Activated CD4-positive, CD25-positive, alpha-beta regulatory T cell treated with anti-CD3 and anti-CD28 coated beads, Interleukin-2, amount 50 U/mL, for 16 hours (primary cell): Measurements from ENCODE around the gene COX15.
"Not testable (repeated sequence)": the region's sequence is repeated elsewhere in the genome, so short reads cannot be mapped to it uniquely, and the experiment has no call there.

ENCODE experiments used
- DNase-seq: peaks from one replicate; pipeline ENCODE4 v3.0.0-alpha.2; 2020; ENCODE audit warnings: low read depth, low spot score

COX15 gene

DNA sequence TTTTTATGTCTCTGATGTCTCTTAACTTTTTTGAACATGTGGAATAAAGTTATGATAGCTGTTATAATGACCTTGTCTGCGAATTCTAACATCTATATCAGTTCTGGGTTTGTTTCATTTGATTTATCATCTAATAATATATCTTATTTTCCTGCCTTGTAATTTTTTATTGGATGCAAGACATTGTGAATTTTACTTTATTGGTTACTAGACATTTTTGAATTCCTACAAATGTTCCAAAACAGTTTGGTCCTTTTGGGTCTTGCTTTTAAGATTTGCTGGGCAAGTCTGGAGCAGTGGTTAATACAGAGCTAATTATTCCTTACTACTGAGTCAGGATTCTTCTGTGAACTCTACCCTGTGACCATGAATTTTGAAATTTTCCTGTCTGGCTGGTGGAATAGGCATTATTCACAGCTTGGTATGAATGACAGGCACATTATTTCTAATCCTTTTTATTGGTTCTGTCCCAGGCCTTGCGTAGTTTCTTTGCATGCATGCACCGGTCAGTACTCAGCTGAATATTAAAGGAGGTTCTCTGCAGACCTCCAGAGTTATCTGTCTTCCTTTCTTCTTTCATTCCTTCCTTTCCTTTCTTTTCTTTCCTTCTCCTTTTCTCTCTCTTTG, 9.1 kb upstream of the COX15 start:
- DNase-seq = no peak

DNA sequence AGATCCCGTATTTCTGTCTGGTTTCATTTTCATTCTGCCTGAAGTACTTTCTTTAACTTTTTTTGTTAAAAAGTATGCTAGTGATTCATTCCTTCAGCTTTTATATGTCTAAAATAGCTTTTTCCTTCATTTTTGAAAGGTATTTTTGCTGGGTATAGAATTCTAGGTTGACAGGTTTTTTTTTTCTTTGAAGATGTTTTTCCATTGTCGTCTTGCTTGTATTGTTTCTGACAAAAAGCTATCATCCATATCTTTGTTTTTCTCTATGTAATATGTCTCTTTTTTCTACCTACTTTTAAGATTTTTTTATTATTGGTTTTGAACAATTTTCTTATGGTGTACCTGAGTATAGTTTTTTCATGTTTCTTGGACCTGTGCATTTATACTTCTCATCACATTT, 8.3 kb upstream of the COX15 start:
- DNase-seq = no peak

DNA sequence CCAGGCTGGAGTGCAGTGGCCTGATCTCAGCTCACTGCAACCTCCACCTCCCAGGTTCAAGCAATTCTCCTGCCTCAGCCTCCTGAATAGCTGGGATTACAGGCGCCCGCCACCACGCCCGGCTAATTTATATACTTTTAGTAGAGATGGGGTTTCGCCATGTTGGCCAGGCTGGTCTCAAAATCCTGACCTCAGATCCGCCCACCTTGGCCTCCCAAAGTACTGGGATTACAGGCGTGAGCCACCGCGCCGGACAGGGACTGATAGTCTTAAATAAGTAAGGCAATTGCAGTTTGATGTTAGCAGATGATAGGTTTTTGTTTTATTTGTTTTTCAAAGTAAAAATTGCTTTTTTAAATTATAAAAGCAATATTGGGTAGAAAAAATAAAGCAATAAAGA, 2.2 kb upstream of the COX15 start:
- not testable (repeated sequence) for DNase-seq

DNA sequence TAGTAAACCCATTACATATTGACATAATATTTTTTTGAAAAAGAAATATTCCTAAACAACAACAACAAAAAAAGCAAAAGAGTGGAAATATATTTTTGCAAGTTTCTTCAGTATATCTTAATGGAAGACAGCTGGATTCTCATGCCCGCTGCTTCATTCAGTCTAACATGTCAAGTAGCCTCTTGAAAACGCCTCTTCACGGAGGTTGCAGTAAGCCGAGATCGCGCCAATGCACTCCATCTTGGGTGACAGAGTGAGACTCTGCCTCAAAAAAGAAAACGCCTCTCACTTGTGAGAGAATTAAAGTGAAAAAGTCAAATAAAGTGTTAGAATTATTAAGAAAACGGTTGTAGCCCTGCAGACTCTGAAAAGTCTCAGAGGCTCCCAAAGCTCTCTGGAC, 1.4 kb upstream of the COX15 start:
- no peak for DNase-seq

DNA sequence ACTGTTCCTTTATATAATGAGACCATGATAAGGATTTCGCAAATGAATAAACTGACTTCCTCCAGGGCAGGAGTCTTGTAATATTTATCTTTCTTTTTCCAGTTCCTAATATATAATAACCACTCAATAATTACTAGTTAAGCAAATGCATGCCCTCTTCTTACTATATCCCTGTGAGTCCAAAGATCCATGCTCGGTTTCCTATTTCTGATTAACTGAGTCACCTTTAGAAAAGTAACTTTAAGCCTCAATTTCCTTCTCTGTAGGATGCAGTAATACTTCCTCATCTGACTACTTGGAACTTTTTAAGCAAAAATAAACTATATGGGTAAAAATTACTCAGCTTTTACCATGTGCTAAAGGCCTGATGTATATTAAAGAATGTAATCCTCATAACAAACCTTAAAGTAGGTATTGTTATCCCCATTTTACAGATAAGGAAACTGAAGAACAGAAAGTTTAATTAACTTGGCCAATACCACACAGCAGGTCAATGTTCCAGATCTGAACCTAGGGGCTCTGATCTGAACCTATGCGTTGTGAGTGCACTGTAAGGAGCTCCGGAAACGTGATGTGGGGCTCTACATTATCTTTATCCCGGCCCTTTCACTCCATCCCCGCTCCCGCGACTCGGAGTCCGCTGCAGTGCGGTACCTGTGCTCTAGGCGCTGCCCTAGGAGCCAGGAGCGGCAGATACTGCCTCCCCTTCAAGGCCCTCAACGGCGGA, 458 bp downstream of the COX15 start:
- no peak for DNase-seq

DNA sequence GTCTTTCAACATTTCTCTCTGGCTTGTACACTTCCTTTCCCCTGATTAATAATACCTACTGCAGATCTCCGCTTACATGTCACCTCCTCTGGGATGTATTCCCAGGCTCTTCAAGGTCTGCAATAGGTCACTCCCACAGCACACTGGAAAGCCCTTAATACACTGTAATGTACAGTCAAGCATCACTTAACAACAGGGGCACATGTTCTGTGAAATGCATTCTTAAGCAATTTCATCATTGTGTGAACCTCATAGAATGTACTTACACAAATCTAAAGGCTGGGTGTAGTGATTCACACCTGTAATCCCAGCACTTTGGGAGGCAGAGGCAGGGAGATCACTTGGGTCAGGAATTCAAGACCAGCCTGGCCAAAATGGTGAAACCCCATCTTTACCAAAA, 1.9 kb downstream of the COX15 start:
- DNase-seq = no peak

DNA sequence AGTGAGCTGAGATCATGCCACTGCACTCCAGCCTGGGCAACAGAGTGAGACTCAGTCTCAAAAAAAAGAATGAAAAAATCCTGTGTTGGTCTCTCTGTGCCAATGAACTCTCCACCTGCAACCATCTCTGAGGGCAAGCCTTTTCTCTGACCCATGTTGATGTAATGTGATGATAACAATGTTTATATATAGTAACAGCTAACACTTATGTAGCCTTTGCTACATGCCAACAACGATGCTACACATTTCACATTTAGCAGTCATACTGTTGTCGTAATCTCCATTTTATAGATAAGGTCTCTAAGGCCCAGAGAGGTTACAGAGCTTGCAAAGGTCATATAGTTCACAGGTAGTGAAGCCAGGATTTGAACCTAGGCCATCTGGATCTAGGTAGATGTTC, 11.5 kb downstream of the COX15 start:
- no peak for DNase-seq

DNA sequence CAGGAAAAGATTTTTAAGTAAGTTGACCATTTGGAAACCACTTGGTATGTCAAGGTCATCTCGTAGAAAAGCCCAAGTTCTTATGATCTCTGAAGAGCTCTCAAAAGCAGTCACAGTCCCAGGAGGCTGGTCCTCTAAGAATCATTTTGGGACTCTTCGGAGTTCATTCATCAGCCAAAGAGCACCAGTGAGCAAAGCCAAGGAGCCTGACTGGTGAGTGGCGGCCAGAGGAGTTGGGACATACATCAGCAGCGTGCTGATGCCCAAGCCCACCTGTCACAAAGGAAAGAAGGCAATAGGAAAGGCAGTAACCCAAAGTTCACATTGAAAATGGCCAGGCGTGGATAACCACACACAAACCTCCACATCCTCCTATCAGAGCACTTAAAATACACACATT, 17.5 kb downstream of the COX15 start:
- no peak for DNase-seq

DNA sequence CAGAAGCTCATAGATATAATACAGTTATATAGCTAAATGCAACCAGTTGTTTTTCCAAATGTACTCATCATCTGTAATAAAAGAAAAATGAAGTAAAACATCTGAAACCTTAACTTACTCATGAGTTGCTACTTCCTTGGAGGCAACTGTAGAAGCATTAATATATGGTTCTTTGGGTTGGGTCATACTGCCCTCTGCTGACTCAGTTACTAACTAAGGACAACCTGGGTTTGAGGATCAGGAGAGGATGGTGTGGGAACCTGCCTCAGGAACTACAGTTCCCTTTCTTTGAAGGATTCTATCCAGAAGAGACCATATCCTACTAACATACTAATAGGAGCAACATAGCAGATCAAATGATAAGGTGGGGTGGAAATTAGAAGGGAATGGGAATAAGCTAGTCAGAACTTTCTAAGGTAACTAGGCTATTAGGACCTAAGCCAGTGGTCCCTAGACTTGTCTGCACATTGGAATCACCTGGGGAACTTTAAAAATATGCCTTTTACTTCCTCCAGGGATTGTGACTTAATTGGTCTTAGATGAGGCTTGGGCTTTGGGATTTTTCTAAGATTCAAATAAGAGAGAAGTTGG, 20.7 kb downstream of the COX15 start:
- no peak for DNase-seq

DNA sequence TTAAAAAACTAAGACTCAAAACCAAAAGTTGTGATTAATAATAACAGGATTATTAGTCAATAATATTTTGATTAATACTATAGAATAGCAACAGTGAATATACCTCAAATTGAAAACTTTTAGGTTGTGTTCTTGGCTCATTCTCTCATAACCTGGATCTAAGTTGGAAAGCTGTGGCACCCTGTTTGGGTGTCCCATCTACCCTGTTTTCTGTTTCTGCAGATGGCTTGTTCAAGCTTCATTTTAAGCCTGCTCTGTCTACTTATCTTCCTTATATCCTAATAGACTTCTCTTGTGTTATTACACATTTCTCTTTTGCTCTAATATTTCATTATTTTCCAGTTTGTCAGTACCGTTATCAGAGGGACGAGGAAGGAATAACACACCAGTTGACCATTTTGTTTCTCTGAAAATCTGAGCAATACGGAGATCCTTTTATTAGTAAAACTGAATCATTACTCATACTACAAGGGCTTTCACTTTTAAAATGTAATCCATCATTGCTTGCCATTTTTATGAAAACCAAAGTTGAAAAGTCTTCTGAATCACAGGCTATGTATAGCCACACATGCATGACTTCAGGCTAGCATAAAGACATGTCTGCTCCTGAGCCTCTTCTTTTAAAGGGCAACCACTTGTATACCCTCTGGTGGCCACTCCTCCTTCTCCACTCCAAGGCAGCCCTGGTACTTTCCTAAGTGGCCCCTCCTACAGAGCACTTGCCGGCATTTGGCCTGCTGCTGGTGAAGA, 22.3 kb downstream of the COX15 start:
- DNase-seq = no peak

DNA sequence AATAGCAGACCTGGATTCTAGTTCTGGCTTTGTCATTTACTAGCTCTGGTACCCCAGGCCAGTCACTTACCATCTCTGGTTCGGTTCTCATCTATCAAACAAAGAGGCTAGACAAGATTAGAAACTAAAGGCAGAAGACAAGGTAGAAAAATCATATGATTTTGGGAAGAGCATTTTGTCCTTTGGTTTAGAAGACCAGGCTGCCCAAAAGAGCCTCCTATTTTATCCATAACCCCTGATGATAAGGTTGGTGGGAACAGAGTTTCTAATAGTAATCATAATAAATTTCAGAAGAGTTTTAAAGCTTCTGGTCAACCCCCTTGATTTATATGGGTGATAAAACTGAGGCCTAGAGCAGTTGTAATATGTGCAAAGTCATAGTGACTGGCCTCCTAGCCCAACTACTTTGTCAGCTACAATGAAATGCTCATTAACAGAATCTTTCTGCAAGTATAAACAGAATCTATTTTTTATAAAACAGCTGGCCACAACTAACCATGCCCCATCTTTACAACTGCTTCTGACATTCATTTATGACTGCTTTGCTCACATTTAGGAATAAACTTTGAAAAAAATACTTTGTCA, 23.4 kb downstream of the COX15 start:
- DNase-seq = no peak

DNA sequence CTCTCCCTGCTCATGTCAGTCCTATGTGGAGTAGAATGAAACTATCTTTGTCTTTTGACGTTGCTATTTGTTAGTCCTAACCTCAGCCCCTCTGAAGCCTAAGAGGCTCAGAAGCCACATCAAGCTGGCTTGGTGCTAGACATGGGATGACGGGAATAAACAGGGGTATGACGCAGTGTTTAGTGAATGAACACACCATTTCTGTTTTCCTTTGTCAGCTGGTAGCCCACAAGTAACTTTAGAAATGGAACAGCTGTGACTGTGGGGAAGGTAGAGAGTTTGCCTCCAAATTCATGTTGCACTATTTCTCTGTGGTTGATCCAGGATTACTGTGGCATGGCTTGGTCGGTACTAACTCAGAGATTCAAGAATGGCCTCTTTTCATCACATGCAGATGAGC, 31.3 kb downstream of the COX15 start:
- DNase-seq = no peak

DNA sequence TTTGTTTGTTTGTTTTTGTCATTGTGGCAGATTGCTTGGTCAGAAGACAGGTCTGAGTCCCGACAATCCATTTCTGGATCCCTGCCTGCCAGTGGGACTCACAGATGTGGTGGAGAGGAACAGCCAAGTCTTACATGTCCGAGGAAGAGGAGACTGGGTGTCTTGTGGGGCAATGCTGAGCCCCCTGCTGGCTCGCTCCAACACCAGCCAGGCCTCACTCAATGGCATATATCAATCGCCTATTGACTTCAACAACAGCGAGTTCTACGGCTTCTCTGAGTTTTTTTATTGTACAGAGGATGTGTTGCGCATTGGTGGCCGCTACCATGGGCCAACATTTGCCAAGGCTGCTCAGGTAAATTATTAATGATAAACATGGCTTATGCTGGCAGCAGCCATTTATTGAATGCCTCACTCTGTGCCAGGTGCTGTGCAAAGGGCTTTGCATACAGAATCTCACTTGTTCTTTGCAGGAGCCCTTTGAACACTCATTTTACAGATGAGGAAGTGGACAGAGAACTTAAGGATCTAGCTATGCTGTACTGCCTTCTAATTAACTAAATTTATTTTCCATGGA, 33.3 kb downstream of the COX15 start:
- no peak for DNase-seq

DNA sequence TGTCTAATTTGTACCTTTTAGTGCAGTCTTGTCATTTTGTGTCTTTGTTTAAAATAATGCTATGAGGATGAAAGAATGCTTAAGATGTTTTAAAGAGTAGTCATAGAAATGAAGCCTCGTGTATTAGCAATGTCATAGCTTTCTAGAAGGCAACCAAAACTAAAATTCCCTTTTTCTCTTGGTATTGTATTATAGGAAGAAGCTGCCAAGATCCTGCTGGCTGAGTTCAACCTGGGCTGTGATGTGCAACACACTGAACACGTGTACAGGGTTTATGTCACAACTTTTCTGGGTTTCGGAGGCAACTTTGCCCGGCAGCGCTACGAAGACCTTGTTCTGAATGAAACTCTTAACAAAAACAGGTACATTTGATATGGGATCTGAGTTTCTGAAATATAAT, 36.2 kb downstream of the COX15 start:
- DNase-seq = no peak

DNA sequence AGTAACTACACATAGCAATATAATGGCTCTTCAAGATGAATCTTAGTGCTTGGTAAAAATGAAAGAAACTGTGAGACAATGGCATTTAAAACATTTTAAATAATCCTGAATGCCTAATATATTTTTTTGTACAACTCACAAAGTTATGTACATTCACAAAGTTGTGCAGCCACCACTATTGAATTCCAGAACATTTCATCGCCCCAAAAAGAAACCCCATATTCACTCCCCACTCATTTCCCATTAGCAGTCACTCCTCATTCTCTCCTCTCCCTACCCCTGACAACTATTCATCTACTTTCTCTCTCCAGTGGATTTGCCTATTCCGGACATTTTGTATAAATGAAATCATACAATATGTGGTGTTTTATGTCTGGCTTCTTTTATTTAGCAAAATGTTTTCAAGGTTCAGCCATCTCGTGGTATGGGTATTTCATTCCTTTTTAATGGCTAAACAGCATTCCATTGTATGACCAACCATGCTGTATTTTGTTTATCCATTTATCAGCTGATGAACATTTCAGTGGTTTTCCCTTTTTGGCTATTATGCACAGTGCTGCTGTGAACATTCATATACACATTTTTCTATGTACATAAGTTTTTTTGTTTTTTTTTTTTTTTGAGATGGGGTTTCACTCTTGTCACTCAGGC, 37.9 kb downstream of the COX15 start:
- no peak for DNase-seq

DNA sequence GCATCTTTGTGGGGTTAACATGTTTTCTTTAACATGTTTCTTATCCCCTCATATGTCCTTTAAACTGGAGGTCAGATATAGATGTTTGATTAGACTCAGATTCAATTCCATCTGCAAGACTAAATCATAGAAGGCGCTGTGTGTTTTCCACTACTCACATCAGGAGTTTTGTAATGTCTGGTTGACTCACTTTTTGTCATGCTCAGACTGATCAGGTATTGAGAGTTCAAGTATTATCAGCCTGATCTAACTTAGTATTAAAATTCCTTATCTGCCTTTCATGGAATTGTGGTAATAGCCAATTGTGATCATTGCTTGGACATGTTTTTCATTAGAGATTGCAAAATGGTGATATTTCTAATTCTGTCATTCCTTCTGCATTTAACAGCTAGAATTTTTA, 42.5 kb downstream of the COX15 start:
- no peak for DNase-seq

DNA sequence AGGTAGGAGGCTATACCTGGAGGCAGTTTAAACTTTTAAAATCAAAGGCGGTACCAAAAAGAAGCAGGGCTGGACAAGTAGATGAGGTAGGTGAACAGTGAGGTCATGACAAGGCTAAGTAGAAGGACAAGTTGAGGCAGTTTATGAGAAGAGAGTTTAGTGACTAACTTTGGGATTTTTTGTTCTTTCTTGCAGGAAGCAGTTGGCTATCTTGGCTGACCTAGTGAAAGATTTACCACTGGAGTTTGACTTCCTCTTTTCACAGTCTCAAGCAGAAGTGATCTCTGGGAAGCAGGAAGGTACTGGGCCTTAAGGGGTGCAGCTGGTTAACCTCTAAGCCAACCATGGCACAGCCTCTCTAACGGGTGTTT, 46.3 kb downstream of the COX15 start:
- no peak for DNase-seq

DNA sequence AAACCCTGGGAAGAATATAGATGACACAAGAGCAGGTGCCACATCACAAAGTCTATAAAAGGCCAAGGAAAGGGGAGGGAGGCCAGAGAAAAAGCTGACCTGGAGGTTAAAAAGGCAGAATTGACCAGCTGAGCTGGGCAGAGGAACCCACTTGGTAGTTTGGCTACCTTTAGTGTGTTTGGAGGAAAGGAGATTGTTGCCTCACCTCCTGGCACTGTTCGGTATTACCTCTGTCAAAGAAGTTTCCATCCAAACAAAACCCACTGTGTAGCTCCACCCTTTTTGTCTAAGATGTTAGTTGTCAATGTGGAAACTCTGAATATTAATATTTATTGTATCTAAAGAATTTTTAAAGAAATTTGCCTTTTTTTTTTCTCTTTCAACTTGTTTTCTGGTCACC, 49.2 kb downstream of the COX15 start:
- DNase-seq = no peak
